H9 (cell line): ENCODE data around the gene SURF2. TPM values are rescaled to one million over a fixed set of nuclear protein-coding genes. Genes with fewer than 3 reads are reported as not detected.

Source experiments
- DNase-seq: peaks from one replicate; pipeline ENCODE4 v3.0.0-alpha.2; 2017
- H2AFZ ChIP-seq: one replicate; pipeline ENCODE4 v1.6.1; 2013; ENCODE audit warnings: mild to moderate bottlenecking, low read length, control low read depth, moderate library complexity
- H2AK5ac ChIP-seq: 2 replicates; pipeline ENCODE4 v1.6.1; 2013; ENCODE audit warnings: low read length, control low read depth, mixed read lengths; ENCODE audit not compliant: insufficient read length
- H2BK120ac ChIP-seq: one replicate; pipeline ENCODE4 v1.6.1; 2013; ENCODE audit warnings: low read depth, mild to moderate bottlenecking, low read length, control low read depth, inconsistent platforms; ENCODE audit not compliant: poor library complexity, severe bottlenecking
- H2BK12ac ChIP-seq: 2 replicates; pipeline ENCODE4 v1.6.1; 2013; ENCODE audit warnings: low read length, control low read depth, mixed read lengths, low read depth; ENCODE audit not compliant: insufficient read length
- H2BK15ac ChIP-seq: 2 replicates; pipeline ENCODE4 v1.6.1; 2013; ENCODE audit warnings: low read depth, low read length, control low read depth
- H2BK20ac ChIP-seq: one replicate; pipeline ENCODE4 v1.6.1; 2013; ENCODE audit warnings: low read depth, mild to moderate bottlenecking, low read length, control low read depth, inconsistent platforms; ENCODE audit not compliant: poor library complexity, severe bottlenecking
- H2BK5ac ChIP-seq: 2 replicates; pipeline ENCODE4 v1.6.1; 2013; ENCODE audit warnings: low read length, control low read depth, mixed read lengths; ENCODE audit not compliant: insufficient read length
- H3K14ac ChIP-seq: 2 replicates; pipeline ENCODE4 v1.6.1; 2013; ENCODE audit warnings: low read length, control low read depth; ENCODE audit not compliant: insufficient read depth
- H3K18ac ChIP-seq: 2 replicates; pipeline ENCODE4 v1.6.1; 2013; ENCODE audit warnings: low read depth, mild to moderate bottlenecking, mixed read lengths, low read length, control low read depth; ENCODE audit not compliant: insufficient read length
- H3K23ac ChIP-seq: 2 replicates; pipeline ENCODE4 v1.6.1; 2013; ENCODE audit warnings: low read length, control low read depth, mixed read lengths, low read depth; ENCODE audit not compliant: insufficient read length
- H3K23me2 ChIP-seq: 2 replicates; pipeline ENCODE4 v1.6.1; 2013; ENCODE audit warnings: low read depth, mild to moderate bottlenecking, mixed read lengths, low read length, control low read depth; ENCODE audit not compliant: insufficient read length, poor library complexity, severe bottlenecking
- H3K27ac ChIP-seq: 2 replicates; pipeline ENCODE4 v1.5.1; 2013; ENCODE audit warnings: low read length, control low read depth, mixed read lengths, low read depth; ENCODE audit not compliant: insufficient read length
- H3K27me3 ChIP-seq: 2 replicates; pipeline ENCODE4 v1.6.1; 2013; ENCODE audit warnings: low read length, control low read depth, inconsistent platforms; ENCODE audit not compliant: insufficient read depth
- H3K4ac ChIP-seq: 2 replicates; pipeline ENCODE4 v1.6.1; 2013; ENCODE audit warnings: low read depth, mild to moderate bottlenecking, control low read depth, inconsistent platforms, low read length, moderate library complexity
- H3K4me1 ChIP-seq: 2 replicates; pipeline ENCODE4 v1.6.1; 2013; ENCODE audit warnings: low read length, control low read depth, inconsistent platforms; ENCODE audit not compliant: insufficient read depth
- H3K4me2 ChIP-seq: 2 replicates; pipeline ENCODE4 v1.6.1; 2013; ENCODE audit warnings: low read length, control low read depth, mixed read lengths; ENCODE audit not compliant: insufficient read length, insufficient read depth
- H3K56ac ChIP-seq: 2 replicates; pipeline ENCODE4 v1.6.1; 2013; ENCODE audit warnings: low read depth, mild to moderate bottlenecking, mixed read lengths, low read length, control low read depth; ENCODE audit not compliant: insufficient read length
- H3K79me1 ChIP-seq: 2 replicates; pipeline ENCODE4 v1.6.1; 2013; ENCODE audit warnings: low read depth, mild to moderate bottlenecking, moderate library complexity, low read length, control low read depth, inconsistent platforms; ENCODE audit not compliant: insufficient read depth, poor library complexity, severe bottlenecking
- H3K79me2 ChIP-seq: 2 replicates; pipeline ENCODE4 v1.6.1; 2013; ENCODE audit warnings: low read length, control low read depth, inconsistent platforms; ENCODE audit not compliant: insufficient read depth
- H3K9ac ChIP-seq: 2 replicates; pipeline ENCODE4 v1.6.1; 2013; ENCODE audit warnings: low read length, control low read depth, mixed read lengths; ENCODE audit not compliant: insufficient read length; ENCODE audit errors: extremely low read depth
- H3K9me3 ChIP-seq: one replicate; pipeline ENCODE4 v1.6.1; 2013; ENCODE audit warnings: low read depth, low read length, inconsistent platforms; ENCODE audit not compliant: control insufficient read depth
- H3T11ph ChIP-seq: one replicate; pipeline ENCODE4 v1.6.1; 2013; ENCODE audit warnings: mild to moderate bottlenecking, low read length, control low read depth, inconsistent platforms
- H4K20me1 ChIP-seq: one replicate; pipeline ENCODE4 v1.6.1; 2013; ENCODE audit not compliant: control insufficient read depth, insufficient read length, insufficient read depth
- H4K5ac ChIP-seq: 2 replicates; pipeline ENCODE4 v1.6.1; 2013; ENCODE audit warnings: low read depth, mild to moderate bottlenecking, mixed read lengths, low read length, control low read depth; ENCODE audit not compliant: insufficient read length
- H4K8ac ChIP-seq: replicated peaks from 2 replicates; pipeline ENCODE4 v1.6.1; 2013; ENCODE audit warnings: low read length, control low read depth, mixed read lengths, low read depth; ENCODE audit not compliant: insufficient read length
- H4K91ac ChIP-seq: 2 replicates; pipeline ENCODE4 v1.6.1; 2013; ENCODE audit warnings: low read depth, mild to moderate bottlenecking, moderate library complexity, mixed read lengths, low read length, control low read depth; ENCODE audit not compliant: insufficient read length
- H3K27ac Mint-ChIP-seq, 3 experiments: 2 replicates in 2 of 3; 3 replicates in 1 of 3; pipeline ENCODE4 v1.8.0; 2020 to 2021; ENCODE audit warnings: mixed read lengths in 3 of 3, mild to moderate bottlenecking in 1 of 3, moderate library complexity in 1 of 3
- H3K27me3 Mint-ChIP-seq: 2 replicates; pipeline ENCODE4 v1.8.0; 2021; ENCODE audit warnings: low read depth, mild to moderate bottlenecking, moderate library complexity, mixed read lengths
- H3K36me3 Mint-ChIP-seq, 3 experiments: 2 replicates in 2 of 3; 3 replicates in 1 of 3; pipeline ENCODE4 v1.8.0; 2020 to 2021; ENCODE audit warnings: low read depth in 3 of 3, mixed read lengths in 3 of 3; ENCODE audit not compliant: insufficient read depth in 1 of 3
- H3K4me1 Mint-ChIP-seq, 2 experiments: 2 replicates each; pipeline ENCODE4 v1.8.0; 2020; ENCODE audit warnings: mixed read lengths in 2 of 2
- H3K4me3 Mint-ChIP-seq, 2 experiments: 2 replicates in 1 of 2; 3 replicates in 1 of 2; pipeline ENCODE4 v1.8.0; 2020 to 2021; ENCODE audit warnings: mild to moderate bottlenecking in 2 of 2, mixed read lengths in 2 of 2, moderate library complexity in 1 of 2
- H3K9me3 Mint-ChIP-seq, 2 experiments: 2 replicates in 1 of 2; 3 replicates in 1 of 2; pipeline ENCODE4 v1.8.0; 2020; ENCODE audit warnings: mild to moderate bottlenecking in 2 of 2, mixed read lengths in 2 of 2, moderate library complexity in 1 of 2
- CTCF ChIP-seq: fragments of 200-600 bp; sonication (generic); conservative IDR thresholded peaks from 3 replicates; pipeline ENCODE4 v1.8.0; 2021; ENCODE audit warnings: antibody characterized with exemption, mild to moderate bottlenecking
- WGBS: extraction: QIAGEN DNeasy Blood & Tissue Kit; methylation state at CpG from one replicate; pipeline ENCODE4 v1.1.7; 2013; ENCODE audit warnings: missing lambda C conversion rate, low lambda C conversion rate, mixed read lengths; ENCODE audit not compliant: insufficient read length; ENCODE audit errors: extremely low coverage; 5-methylcytosine and 5-hydroxymethylcytosine counted together
- total RNA-seq: library from RNA; stranded (reverse); gene quantifications from 2 replicates; pipeline ENCODE4 v1.2.1, GENCODE V29; 2021

SURF2 gene
- total RNA-seq, 1 experiment from 2014 or later: 44.4 TPM

DNA sequence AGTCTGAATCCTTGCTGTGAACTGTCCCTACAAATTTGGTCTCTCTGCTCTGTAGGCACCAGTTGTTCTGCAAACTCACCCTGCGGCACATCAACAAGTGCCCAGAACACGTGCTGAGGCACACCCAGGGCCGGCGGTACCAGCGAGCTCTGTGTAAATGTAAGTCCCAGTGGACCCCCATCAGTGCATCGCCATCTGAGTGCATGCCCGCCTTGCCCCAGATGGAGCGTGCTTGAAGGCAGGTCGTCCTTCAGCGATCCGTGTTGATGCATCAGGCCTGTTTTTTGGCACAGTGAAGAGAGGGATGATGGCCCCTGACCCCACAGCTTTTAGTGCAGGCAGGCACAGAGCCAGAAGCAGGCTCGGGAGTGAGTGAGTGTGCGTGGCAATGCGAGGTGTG is 1.3 kb downstream of the SURF2 start:
- H2AFZ ChIP-seq: no peak overlapping the region
- H3K14ac ChIP-seq: no peak overlapping the region
- peaks cover 3% of the 10 kb centered on the region for H3K79me1 ChIP-seq
- Mint-ChIP-seq H3K9me3 (no peaks in the 10 kb centered on the region), H3K36me3 (peaks cover 11 to 57% (median 52%) of the 10 kb centered on the region in 3 experiments; a peak in 6 of 7 replicates), H3K4me1 (peaks cover 11 to 12% of the 10 kb centered on the region in 2 experiments), H3K27ac (peak overlapping the region in 1 of 3 experiments; percentile 68; a peak in 1 of 7 replicates), H3K4me3 (peak overlapping the region; percentile 84 to 92), H3K27me3 (no peaks in the 10 kb centered on the region; the same call in 1 of the 2 replicates)
- no peak overlapping the region for H4K5ac ChIP-seq
- H3K79me2 ChIP-seq: no peaks in the 10 kb centered on the region; the same call in 1 of the 2 replicates
- H3K4me1 ChIP-seq: no peaks in the 10 kb centered on the region
- no peak overlapping the region for H3T11ph ChIP-seq
- no peak overlapping the region for H2BK15ac ChIP-seq
- H3K18ac ChIP-seq: no peak overlapping the region
- no peak overlapping the region for H3K27ac ChIP-seq
- H3K27me3 ChIP-seq: no peaks in the 10 kb centered on the region
- H3K23me2 ChIP-seq: peaks cover 10% of the 10 kb centered on the region
- H3K56ac ChIP-seq: no peak overlapping the region
- DNase-seq: no peak
- H3K23ac ChIP-seq: no peak overlapping the region
- H2BK5ac ChIP-seq: no peak overlapping the region
- no peaks in the 10 kb centered on the region for H4K20me1 ChIP-seq
- TF ChIP-seq CTCF: no peak
- no peak overlapping the region for H4K91ac ChIP-seq
- H3K9me3 ChIP-seq: no peaks in the 10 kb centered on the region
- H2BK20ac ChIP-seq: no peak overlapping the region
- no CpG with 5 or more reads among the region's 14 CpGs for WGBS
- no peak overlapping the region for H2BK120ac ChIP-seq
- no peak overlapping the region for H2BK12ac ChIP-seq
- H3K4ac ChIP-seq: no peak overlapping the region
- H4K8ac ChIP-seq: no peak overlapping the region
- peak overlapping the region; percentile 53 for H3K4me2 ChIP-seq
- no peak overlapping the region for H2AK5ac ChIP-seq
- no peak overlapping the region for H3K9ac ChIP-seq
